Neural cell (in vitro differentiated cells): ENCODE measurements around the gene HOXA7.

Source experiments
- POLR2AphosphoS5 ChIP-seq: IDR thresholded peaks from 2 replicates; pipeline ENCODE4 v1.6.1; 2012
- RAD21 ChIP-seq: fragments of 450-650 bp; conservative IDR thresholded peaks from 2 replicates; pipeline ENCODE4 v1.6.1; 2014; ENCODE audit warnings: antibody characterized with exemption, mild to moderate bottlenecking, moderate library complexity
- TF ChIP-seq, protein P1 (sequence below): fragments of 450-650 bp; IDR thresholded peaks from 2 replicates; pipeline ENCODE4 v1.5.1; 2014; ENCODE audit warnings: antibody characterized with exemption, mild to moderate bottlenecking, moderate library complexity; ENCODE audit not compliant: poor library complexity, severe bottlenecking
- TF ChIP-seq, protein P2 (sequence below): IDR thresholded peaks from 2 replicates; pipeline ENCODE4 v1.6.1; 2012; ENCODE audit warnings: borderline replicate concordance

DNA sequence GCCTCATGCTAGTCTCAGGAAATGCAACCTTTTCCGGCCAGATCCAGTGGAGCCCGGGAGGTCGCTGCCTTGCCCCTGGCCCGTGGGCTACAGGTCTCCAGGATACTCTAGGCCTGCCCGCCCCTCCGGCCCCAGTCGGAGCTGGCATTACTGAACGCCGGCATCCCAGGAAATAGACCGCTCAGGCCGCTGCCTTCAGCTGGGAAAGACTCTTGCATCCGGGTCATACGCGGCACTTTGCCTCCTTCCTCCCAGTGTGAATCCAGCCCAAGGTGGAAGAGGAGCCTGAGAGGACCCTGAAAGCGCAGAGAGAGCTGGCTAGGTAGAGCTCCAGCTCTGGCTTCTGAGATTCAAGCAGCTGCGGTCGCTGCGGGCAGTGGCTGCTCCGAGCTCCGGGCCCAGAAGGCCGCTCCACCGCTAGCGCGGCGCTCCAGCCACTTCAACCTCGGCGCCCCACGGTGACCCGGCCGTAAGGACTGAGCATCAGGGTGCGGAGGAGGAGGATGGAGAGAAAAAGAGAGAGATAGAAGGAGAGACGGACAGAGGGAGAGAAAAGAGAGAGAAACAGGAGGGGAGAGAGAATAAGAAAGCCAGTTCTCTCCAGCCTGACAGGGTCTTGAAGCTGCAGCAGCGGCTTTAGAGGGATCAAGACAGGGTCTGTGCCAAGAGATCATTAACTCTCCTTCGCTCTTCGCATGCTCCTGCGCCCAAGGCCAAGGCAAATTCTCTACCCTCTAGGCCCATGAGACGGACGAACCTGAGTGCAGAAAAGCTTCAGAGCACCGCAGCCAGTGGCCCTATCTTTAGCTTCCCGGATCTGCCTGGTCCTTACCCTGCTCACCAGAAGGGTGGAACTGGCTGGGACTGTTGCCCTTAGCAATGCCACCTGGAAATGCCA, 19.4 kb upstream of the HOXA7 start:
- TF ChIP-seq, protein P1, sequence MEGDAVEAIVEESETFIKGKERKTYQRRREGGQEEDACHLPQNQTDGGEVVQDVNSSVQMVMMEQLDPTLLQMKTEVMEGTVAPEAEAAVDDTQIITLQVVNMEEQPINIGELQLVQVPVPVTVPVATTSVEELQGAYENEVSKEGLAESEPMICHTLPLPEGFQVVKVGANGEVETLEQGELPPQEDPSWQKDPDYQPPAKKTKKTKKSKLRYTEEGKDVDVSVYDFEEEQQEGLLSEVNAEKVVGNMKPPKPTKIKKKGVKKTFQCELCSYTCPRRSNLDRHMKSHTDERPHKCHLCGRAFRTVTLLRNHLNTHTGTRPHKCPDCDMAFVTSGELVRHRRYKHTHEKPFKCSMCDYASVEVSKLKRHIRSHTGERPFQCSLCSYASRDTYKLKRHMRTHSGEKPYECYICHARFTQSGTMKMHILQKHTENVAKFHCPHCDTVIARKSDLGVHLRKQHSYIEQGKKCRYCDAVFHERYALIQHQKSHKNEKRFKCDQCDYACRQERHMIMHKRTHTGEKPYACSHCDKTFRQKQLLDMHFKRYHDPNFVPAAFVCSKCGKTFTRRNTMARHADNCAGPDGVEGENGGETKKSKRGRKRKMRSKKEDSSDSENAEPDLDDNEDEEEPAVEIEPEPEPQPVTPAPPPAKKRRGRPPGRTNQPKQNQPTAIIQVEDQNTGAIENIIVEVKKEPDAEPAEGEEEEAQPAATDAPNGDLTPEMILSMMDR = no peak
- TF ChIP-seq, protein P2, sequence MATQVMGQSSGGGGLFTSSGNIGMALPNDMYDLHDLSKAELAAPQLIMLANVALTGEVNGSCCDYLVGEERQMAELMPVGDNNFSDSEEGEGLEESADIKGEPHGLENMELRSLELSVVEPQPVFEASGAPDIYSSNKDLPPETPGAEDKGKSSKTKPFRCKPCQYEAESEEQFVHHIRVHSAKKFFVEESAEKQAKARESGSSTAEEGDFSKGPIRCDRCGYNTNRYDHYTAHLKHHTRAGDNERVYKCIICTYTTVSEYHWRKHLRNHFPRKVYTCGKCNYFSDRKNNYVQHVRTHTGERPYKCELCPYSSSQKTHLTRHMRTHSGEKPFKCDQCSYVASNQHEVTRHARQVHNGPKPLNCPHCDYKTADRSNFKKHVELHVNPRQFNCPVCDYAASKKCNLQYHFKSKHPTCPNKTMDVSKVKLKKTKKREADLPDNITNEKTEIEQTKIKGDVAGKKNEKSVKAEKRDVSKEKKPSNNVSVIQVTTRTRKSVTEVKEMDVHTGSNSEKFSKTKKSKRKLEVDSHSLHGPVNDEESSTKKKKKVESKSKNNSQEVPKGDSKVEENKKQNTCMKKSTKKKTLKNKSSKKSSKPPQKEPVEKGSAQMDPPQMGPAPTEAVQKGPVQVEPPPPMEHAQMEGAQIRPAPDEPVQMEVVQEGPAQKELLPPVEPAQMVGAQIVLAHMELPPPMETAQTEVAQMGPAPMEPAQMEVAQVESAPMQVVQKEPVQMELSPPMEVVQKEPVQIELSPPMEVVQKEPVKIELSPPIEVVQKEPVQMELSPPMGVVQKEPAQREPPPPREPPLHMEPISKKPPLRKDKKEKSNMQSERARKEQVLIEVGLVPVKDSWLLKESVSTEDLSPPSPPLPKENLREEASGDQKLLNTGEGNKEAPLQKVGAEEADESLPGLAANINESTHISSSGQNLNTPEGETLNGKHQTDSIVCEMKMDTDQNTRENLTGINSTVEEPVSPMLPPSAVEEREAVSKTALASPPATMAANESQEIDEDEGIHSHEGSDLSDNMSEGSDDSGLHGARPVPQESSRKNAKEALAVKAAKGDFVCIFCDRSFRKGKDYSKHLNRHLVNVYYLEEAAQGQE = no peak
- TF ChIP-seq RAD21 = no peak
- no peak for TF ChIP-seq POLR2AphosphoS5
